GM18951 (cell line): Measurements from ENCODE around the gene ACSBG1.

Experiments
- POLR2A ChIP-seq: IDR thresholded peaks from 4 replicates; pipeline ENCODE4 v1.6.1; 2011; ENCODE audit warnings: mild to moderate bottlenecking; ENCODE audit not compliant: insufficient read length, insufficient read depth; ENCODE audit errors: extremely low read depth
- in situ Hi-C: fragments of 300-500 bp; cut with MboI; formaldehyde crosslinking; loops from one replicate; pipeline ENCODE4 v1.12.0; 2022; ENCODE audit warnings: low sequenced_read_pairs, mixed read lengths, inconsistent platforms; ENCODE audit not compliant: unreplicated experiment

The ACSBG1 gene

DNA sequence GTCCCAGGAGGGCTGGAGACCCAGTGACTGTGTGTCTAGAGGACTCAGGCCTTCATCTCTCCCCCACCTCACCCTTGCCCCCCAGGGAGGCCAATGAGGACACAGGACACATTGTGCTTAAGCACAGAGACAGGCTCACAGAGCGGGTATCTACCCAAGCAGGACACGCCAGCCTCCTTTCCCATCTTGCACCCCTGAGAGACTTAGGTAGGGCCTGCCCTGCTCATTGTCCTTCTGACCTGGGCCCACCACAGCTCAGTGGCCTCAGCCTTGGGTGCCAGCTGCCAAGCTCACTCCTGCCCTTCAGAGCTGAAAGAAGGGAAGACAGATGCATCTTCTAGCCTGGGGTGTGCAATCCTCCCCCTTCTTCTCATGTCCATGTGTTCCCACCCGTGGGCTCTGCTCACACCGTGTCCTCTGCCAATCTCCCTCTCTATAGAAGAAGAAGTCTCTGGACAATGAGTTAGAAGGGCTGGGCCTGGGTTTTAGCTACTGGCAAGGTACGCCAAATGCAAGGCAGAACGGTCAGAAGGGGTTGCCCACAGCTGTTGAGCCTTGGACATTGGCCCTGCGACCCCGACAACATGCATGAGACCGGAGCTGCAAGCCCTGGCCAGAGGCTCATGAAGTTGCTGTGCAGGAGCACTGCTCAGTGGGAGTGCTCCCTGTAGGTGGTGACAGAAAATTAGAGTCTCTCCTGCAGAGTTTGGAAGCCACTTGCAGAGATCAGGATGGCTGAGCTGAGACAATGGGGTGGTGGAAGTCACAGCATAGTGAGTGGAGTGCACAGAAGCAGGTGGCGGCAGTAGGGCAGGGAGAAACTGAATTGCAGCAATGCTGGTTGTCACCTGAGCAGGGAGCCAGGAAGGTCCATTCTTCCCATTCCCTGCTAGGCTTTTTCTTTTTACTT lies 32.8 kb downstream of the ACSBG1 start:
- no peak for TF ChIP-seq POLR2A

DNA sequence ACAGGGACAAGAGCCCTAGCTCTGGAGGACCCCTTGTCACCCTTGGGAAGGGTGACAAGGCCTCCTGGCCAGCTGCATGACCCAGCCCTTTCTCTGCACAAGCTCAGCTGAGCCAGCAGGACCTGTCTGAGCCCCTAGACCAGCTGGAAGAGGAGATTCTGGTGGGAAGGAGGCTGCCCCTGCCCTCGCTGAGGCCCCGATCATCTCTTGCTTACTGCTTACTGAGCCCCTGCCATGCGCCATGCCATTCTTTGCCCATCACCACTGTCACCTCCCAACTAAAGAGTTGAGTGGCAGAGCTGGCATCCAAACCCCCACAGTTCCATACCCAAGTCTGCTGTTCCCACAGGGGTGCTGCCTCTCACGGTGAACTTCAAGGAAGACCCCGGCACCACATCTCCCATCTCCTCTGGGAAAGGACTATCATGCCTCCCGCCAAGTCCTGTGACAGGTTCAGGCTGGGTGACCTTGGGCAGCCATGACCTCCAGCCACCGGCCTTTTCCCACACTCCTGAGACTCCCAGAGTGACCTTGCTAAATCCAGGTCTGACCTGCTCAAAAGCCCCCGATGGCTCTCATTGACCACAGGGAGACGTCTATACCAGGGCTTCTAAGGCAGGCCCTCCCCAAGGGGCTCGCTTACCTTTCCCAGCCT lies 34.0 kb downstream of the ACSBG1 start:
- TF ChIP-seq POLR2A: no peak
- in situ Hi-C loops: no loop called here

More for the DNA sequence above, 32.8 kb downstream of the ACSBG1 start:
- in situ Hi-C loops: no loop called here

DNA sequence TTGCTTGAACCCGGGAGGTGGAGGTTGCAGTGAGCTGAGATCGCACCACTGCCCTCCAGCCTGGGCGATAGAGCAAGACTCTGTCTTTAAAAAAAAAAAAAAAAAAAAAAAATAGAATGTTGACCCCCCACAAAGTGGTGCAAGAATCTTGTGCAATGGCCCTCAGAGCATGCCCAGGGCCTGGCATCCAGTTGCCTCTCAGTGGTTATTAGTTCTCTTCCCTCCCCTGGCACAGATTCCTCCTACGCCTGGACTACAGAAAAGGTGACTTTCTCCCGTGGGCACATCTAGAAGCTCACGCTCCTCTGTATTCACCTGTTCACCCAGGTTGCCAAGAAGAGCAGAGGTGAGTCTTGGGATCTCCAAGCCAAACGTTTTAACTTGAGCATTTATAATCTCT lies 36.7 kb downstream of the ACSBG1 start:
- TF ChIP-seq POLR2A: no peak
- in situ Hi-C loops: loop anchor here (5.0 kb wide), 1 partner anchor 85 kb away; no protein-coding TSS in a partner anchor

DNA sequence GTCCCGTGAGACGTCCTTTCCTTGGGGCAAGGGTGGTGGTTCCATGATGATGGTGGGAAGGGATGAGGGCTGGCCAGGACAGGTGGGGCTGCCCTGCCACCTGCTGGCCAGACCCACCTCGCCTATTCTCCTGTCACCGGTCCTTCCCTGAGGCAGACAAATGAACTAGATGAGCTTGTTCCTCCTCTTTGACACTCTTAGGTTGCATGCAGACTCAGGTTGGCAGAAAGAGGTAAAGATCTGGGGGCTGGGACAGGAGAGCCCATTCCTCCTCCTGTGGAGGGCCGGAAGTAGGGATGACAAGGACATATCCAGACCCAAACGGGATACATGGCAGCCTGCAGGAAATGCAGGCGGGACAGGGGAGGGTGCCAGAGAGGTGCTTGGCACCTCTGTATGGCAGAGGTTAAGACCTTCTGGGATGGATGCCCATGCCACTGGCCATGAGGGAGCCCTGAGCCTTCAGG lies 38.6 kb downstream of the ACSBG1 start:
- no peak for TF ChIP-seq POLR2A
- in situ Hi-C loops: loop anchor here (5.0 kb wide), 1 partner anchor 83 kb away; no protein-coding TSS in a partner anchor

DNA sequence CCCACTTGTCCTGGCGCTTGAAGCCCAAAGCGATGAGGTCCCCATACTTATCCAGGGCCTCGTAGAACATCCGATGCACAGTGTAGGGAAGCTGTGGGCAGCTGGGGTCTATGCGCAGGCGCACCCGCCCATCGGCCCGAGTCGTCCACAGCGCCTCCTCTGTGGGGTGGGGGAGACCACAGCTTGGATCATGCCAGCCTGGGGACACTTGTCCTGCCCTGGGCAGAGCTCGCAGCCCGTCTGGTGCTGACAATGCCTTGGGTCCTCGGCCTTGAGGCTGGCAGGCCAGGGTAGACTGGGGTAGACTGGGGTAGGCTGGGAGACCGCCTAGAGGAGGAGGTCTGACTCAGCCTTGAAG lies 39.8 kb downstream of the ACSBG1 start:
- in situ Hi-C loops: no loop called here
- no peak for TF ChIP-seq POLR2A

DNA sequence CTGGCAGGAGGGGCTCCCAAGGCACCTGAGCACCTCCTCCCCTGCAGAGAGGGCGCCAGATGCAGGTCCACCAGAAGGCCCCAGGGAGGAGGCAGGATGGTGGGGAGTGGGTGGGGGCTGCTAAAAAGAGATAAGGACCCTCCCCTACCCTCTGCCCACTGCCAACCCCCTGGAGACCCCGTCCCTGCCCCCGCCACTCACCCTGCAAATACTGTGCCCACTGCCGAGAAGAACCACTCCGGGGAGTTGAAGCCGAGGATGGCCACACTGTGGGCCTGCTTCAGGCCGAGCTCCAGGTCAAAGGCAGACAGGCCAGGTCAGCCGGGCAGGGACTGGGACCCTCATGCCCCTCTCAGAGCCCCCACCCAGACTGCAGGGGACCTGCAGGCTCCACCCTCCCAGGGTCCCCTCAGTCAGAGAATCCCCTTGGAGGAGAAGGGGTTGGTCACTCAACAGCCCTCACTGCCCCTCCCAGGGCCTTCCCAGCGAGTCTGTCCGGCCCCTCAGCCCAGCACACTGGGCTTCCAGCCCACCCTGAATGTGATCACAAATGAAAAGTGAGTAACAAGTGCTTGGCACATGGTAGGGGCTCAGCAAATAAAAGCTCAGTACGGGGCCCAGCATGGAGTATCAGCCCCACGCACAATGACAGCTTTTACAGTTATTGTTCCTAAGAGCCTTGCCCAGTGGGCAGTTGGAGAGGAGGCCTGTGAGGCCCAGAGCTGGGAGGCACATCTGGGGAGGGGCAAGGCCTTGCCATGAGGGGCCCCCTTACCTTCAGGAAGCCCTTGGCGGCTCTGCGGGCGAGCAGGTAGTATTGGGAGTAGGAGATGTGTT lies 40.4 kb downstream of the ACSBG1 start:
- no peak for TF ChIP-seq POLR2A
- in situ Hi-C loops: no loop called here

DNA sequence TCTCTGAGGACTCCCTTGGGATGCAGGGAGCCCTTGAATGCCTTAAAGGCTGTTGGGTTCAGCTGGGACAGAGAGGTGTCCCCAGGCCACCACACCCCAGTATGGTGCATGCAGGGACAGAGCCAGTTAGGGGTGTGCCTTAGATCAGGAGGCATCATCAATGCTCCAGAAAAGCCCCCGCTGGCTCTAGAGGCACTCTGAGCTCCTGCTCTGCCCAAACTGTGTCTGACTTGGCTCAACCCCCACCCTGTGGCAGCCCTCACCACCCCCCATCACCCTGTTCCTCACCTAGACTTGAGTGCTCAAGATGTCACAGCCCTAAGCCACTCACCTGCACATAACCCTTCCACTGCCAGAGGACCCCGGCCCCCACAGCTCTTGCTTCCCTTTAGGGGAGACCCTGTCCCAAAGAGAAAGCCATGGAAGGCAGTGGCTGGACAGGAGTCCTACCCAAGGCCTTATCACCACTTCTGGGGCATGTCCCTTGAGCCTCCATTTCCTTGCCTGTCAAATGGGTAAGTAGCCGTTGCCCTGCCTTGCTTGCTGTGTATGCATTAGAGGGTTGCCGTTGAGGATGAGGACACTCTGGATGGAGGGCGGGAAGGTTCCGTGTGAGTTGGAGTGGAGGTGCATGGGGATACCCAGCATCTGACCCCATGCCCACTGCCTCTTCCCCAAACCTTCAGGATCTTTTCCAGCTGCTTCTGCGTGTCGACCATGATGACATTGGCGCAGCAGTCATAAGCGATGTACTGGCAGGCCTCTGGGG lies 41.4 kb downstream of the ACSBG1 start:
- in situ Hi-C loops: no loop called here
- TF ChIP-seq POLR2A: no peak

DNA sequence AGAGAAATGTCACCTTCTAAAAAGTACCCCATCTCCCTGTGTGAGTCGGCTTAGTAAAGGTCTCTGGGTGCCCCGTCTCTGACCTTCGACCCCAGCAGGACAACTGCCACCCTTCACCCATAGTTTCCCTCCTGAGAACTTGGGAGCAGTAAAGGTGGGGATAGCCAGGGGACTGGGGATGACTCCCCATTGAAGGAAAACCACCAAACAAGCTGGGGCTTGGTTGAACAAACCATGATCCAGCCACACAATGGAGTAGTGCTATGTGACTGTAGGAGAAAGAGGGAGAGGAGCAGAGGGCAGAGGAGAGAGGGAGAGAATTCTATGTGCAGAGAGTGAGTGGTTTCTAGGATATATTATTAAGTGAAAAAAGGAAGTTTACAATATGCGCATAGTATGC lies 51.5 kb downstream of the ACSBG1 start:
- in situ Hi-C loops: no loop called here

DNA sequence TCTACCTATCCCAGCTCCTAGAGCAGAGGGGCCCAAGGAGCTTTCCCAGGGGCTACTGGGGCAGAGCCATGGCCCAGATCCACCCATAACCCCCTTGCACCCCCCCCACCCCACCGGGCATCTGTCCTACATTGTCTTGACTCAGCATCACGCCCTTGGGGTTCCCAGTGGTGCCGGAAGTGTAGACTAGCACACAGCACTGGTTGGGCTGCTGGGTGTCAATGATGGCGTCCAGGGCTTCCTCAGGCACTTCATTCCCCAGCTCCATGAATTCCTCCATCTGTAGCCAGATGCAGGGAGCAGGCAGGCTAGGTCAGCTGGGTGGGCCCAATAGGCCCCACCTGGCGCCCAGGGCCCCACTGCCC lies 52.0 kb downstream of the ACSBG1 start:
- TF ChIP-seq POLR2A: no peak

More for the DNA sequence above, 51.5 kb downstream of the ACSBG1 start:
- TF ChIP-seq POLR2A: no peak

DNA sequence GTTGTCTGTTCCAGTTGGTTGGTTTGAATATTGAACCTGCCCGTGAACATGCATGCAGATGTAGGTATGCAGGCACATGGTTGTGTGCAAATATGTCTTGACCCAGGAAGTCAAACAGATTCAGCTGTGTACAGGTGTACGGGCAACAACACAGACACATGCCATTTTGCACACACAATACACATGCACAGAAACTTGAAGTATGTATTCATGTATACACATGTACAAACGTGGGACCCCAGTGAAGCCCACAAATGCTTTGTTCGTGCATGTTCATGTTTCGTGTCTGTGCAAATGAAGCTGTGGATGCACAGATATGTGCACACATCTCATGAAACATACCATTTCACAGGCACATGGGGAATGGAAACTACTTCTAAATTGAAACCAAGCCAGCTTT lies 54.5 kb downstream of the ACSBG1 start:
- no peak for TF ChIP-seq POLR2A
- in situ Hi-C loops: no loop called here

More for the DNA sequence above, 52.0 kb downstream of the ACSBG1 start:
- in situ Hi-C loops: no loop called here

DNA sequence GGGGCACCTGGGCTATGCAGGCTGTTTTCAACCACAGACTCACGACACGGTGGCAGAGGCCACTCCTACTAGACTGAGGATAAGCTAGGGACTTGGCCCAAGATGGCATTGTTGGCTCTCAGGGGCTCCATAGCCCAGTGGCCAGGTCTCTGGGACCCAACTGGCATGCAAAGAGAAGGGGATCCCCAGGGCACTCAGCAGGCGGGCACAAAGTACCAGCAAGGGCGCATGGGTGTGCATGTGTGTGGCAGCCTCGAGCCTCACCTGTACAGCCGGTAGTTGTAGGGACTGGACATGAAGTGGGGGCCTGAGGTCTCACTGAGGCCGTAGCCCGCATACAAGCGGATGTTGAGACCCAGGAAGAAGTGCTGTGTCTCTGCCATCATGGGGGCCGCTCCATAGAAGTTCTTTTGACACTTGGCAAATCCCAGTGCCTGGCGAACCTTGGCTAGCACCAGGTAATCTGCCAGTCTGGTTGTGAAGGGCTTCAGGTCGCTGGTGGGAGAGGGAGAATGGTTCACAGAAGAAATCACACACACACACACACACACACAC lies 55.0 kb downstream of the ACSBG1 start:
- in situ Hi-C loops: no loop called here
- no peak for TF ChIP-seq POLR2A

DNA sequence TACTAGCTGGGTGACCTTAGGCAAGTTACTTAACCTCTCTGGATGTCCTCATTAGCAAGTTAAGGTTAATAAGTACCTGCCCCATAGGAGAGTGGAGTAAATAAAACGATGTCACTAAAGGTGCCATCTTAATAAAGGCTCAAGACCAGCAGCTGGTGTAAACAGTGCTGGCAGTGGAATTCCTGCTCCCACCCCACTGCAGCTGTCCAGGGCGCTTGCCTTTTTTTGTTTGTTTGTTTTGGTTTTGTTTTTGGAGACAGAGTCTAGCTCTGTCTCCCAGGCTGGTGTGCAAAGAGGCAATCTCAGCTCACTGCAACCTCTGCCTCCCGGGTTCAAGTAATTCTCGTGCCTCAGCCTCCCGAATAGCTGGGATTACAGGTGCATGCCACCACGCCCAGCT lies 56.3 kb downstream of the ACSBG1 start:
- in situ Hi-C loops: no loop called here
- no peak for TF ChIP-seq POLR2A
